Kasumi-1 (cell line): ENCODE data around the gene SERTAD2.

ENCODE experiments used
- DNase-seq, 2 experiments: peaks; one replicate each; lab custom pipeline; 2025; lab: John Stamatoyannopoulos, UW

SERTAD2 gene

DNA sequence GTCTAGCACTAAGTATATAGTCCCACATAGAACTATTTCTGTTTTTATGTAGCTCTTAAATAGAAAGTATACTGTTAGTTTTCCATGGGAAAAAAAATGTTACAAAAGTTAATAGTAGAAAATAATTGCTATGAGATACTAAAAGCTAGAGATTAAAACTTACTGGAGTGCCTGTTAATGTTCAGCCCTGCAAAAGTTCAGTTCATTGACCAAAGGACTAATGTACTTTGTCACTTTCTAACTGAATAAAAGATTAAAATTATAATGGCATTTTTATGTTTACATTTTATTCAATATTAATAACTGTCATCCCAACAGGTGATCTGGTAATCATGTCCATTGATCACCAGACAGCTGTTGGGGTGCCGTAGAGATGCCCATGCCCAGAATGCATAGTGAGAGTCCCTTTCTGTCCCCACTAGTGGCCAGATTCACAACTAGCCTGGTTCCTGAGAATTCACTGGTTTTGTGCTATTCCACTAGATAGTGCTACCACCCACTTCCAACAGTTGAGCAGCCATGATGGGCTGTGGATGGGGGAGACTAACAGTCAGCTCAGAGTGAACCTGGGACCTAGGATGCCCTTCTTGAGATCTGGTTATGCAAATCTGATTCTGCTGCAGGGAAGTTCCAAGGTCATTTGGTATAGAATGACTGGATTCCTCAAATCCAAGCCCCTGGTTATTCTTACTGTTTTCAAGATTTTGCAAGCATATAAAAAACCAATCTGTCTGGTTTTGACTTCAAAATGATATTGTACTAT, 71.8 kb downstream of the SERTAD2 start:
- no peak for DNase-seq
